ENCODE measurements around the gene ATP1A1. TPM values are rescaled to one million over a fixed set of nuclear protein-coding genes. Genes with fewer than 3 reads are reported as not detected.

The ATP1A1 gene
- total and polyA plus RNA-seq, 2 experiments from 2014 or later = 117 to 202 TPM

GRCh38 chr1:116429821-116430374 lies 56.9 kb downstream of the ATP1A1 start (continued):
- TF ChIP-seq, protein P1, sequence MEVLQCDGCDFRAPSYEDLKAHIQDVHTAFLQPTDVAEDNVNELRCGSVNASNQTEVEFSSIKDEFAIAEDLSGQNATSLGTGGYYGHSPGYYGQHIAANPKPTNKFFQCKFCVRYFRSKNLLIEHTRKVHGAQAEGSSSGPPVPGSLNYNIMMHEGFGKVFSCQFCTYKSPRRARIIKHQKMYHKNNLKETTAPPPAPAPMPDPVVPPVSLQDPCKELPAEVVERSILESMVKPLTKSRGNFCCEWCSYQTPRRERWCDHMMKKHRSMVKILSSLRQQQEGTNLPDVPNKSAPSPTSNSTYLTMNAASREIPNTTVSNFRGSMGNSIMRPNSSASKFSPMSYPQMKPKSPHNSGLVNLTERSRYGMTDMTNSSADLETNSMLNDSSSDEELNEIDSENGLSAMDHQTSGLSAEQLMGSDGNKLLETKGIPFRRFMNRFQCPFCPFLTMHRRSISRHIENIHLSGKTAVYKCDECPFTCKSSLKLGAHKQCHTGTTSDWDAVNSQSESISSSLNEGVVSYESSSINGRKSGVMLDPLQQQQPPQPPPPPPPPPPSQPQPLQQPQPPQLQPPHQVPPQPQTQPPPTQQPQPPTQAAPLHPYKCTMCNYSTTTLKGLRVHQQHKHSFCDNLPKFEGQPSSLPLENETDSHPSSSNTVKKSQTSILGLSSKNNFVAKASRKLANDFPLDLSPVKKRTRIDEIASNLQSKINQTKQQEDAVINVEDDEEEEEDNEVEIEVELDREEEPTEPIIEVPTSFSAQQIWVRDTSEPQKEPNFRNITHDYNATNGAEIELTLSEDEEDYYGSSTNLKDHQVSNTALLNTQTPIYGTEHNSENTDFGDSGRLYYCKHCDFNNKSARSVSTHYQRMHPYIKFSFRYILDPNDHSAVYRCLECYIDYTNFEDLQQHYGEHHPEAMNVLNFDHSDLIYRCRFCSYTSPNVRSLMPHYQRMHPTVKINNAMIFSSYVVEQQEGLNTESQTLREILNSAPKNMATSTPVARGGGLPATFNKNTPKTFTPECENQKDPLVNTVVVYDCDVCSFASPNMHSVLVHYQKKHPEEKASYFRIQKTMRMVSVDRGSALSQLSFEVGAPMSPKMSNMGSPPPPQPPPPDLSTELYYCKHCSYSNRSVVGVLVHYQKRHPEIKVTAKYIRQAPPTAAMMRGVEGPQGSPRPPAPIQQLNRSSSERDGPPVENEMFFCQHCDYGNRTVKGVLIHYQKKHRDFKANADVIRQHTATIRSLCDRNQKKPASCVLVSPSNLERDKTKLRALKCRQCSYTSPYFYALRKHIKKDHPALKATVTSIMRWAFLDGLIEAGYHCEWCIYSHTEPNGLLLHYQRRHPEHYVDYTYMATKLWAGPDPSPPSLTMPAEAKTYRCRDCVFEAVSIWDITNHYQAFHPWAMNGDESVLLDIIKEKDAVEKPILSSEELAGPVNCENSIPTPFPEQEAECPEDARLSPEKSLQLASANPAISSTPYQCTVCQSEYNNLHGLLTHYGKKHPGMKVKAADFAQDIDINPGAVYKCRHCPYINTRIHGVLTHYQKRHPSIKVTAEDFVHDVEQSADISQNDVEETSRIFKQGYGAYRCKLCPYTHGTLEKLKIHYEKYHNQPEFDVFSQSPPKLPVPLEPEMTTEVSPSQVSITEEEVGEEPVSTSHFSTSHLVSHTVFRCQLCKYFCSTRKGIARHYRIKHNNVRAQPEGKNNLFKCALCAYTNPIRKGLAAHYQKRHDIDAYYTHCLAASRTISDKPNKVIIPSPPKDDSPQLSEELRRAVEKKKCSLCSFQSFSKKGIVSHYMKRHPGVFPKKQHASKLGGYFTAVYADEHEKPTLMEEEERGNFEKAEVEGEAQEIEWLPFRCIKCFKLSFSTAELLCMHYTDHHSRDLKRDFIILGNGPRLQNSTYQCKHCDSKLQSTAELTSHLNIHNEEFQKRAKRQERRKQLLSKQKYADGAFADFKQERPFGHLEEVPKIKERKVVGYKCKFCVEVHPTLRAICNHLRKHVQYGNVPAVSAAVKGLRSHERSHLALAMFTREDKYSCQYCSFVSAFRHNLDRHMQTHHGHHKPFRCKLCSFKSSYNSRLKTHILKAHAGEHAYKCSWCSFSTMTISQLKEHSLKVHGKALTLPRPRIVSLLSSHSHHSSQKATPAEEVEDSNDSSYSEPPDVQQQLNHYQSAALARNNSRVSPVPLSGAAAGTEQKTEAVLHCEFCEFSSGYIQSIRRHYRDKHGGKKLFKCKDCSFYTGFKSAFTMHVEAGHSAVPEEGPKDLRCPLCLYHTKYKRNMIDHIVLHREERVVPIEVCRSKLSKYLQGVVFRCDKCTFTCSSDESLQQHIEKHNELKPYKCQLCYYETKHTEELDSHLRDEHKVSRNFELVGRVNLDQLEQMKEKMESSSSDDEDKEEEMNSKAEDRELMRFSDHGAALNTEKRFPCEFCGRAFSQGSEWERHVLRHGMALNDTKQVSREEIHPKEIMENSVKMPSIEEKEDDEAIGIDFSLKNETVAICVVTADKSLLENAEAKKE (CRISPR knock-in tag; IDR thresholded peaks at IDR 0.05) = no peak
- TF ChIP-seq NANOG (IDR thresholded peaks at IDR 0.05; ENCODE audit: borderline replicate concordance) (no peak), EZH2phosphoT487 (IDR thresholded peaks at IDR 0.05; ENCODE audit: unreplicated experiment) (no peak), JUNB (IDR thresholded peaks at IDR 0.05; ENCODE audit: unreplicated experiment) (no peak), ZNF114 (CRISPR knock-in tag; IDR thresholded peaks at IDR 0.05) (no peak), POLR2AphosphoS5 (IDR thresholded peaks at IDR 0.05; ENCODE audit: low read depth) (no peak), EZH2 (IDR thresholded peaks at IDR 0.05; ENCODE audit: low read depth, unreplicated experiment) (no peak), CREB1 (CRISPR knock-in tag; IDR thresholded peaks at IDR 0.05; ENCODE audit: low read depth) (no peak)
- TF ChIP-seq, protein P2, sequence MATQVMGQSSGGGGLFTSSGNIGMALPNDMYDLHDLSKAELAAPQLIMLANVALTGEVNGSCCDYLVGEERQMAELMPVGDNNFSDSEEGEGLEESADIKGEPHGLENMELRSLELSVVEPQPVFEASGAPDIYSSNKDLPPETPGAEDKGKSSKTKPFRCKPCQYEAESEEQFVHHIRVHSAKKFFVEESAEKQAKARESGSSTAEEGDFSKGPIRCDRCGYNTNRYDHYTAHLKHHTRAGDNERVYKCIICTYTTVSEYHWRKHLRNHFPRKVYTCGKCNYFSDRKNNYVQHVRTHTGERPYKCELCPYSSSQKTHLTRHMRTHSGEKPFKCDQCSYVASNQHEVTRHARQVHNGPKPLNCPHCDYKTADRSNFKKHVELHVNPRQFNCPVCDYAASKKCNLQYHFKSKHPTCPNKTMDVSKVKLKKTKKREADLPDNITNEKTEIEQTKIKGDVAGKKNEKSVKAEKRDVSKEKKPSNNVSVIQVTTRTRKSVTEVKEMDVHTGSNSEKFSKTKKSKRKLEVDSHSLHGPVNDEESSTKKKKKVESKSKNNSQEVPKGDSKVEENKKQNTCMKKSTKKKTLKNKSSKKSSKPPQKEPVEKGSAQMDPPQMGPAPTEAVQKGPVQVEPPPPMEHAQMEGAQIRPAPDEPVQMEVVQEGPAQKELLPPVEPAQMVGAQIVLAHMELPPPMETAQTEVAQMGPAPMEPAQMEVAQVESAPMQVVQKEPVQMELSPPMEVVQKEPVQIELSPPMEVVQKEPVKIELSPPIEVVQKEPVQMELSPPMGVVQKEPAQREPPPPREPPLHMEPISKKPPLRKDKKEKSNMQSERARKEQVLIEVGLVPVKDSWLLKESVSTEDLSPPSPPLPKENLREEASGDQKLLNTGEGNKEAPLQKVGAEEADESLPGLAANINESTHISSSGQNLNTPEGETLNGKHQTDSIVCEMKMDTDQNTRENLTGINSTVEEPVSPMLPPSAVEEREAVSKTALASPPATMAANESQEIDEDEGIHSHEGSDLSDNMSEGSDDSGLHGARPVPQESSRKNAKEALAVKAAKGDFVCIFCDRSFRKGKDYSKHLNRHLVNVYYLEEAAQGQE (IDR thresholded peaks at IDR 0.05; ENCODE audit: unreplicated experiment) = no peak
